K562 (cell line): ENCODE data around the gene ZNF219. TPM values are rescaled to one million over a fixed set of nuclear protein-coding genes. Genes with fewer than 3 reads are reported as not detected.

Source experiments
- ATAC-seq: fragments of 200-7000 bp; cut with Tn5 transposase; 3 replicates; pipeline ENCODE4 v1.9.1; 2020; ENCODE audit warnings: moderate library complexity
- BruUV-seq: library from RNA; stranded (reverse); fragments of 400-500 nt; replicated peaks from 2 replicates; lab custom pipeline; 2021; lab: Mats Ljungman, UMichigan
- CTCF ChIA-PET: fragments of 300-600 bp; formaldehyde crosslinking; extraction: SDS; loops from one replicate; lab custom pipeline; 2021; ENCODE audit warnings: low intra/inter-chr PET ratio; lab: Yijun Ruan, JAX
- POLR2A ChIA-PET: fragments of 300-600, 350-650 bp; sonication (Branson Sonifier 250); formaldehyde crosslinking; extraction: SDS; loops from one replicate; lab custom pipeline; 2021; ENCODE audit warnings: antibody characterized with exemption, inconsistent platforms; lab: Yijun Ruan, JAX
- DNase-seq, 4 experiments: peaks; one replicate each; pipeline versions ENCODE4 v3.0.0 to v3.0.0-alpha.2; 2011 to 2018; ENCODE audit warnings: low spot score in 3 of 4, mixed read lengths in 3 of 4; ENCODE audit errors: extremely low read depth in 1 of 4
- FAIRE-seq: peaks from 2 replicates; lab custom pipeline; 2011; peaks lifted over from hg19 to GRCh38; lab: Jason Lieb, UNC
- H2AFZ ChIP-seq: 2 replicates; pipeline ENCODE4 v1.6.0; 2011; ENCODE audit warnings: low read depth, low read length, control low read depth, inconsistent platforms
- H3K27ac ChIP-seq: fragments of 200-600 bp; 3 replicates; pipeline ENCODE4 v1.8.0; 2011; ENCODE audit warnings: low read depth, mild to moderate bottlenecking, control low read depth, inconsistent platforms, low read length, moderate library complexity, mixed read lengths; ENCODE audit errors: extremely low read depth
- H3K27me3 ChIP-seq, 2 experiments: fragments of 300-600 bp in 1 of 2; 2 replicates in 1 of 2; 3 replicates in 1 of 2; pipeline versions ENCODE4 v1.6.0 to v1.8.0; 2011; ENCODE audit warnings: inconsistent platforms in 2 of 2, low read length in 2 of 2, mild to moderate bottlenecking in 1 of 2, mixed read lengths in 1 of 2, moderate library complexity in 1 of 2; ENCODE audit not compliant: control insufficient read depth in 2 of 2, insufficient read depth in 2 of 2
- H3K36me3 ChIP-seq: fragments of 300-600 bp; 3 replicates; pipeline ENCODE4 v1.8.0; 2011; ENCODE audit warnings: mild to moderate bottlenecking, low read length, inconsistent platforms; ENCODE audit not compliant: control insufficient read depth, insufficient read depth
- H3K4me1 ChIP-seq, 2 experiments: fragments of 200-600 bp in 1 of 2; replicated peaks in 1 of 2; 2 replicates in 1 of 2; 3 replicates in 1 of 2; pipeline versions ENCODE4 v1.5.1 to v1.8.0; 2011; ENCODE audit warnings: inconsistent platforms in 2 of 2, low read length in 2 of 2, mild to moderate bottlenecking in 1 of 2, mixed read lengths in 1 of 2, moderate library complexity in 1 of 2; ENCODE audit not compliant: control insufficient read depth in 2 of 2, insufficient read depth in 2 of 2
- H3K4me2 ChIP-seq: 2 replicates; pipeline ENCODE4 v1.6.1; 2011; ENCODE audit warnings: low read length, control low read depth, inconsistent platforms, mixed read lengths; ENCODE audit not compliant: insufficient read depth
- H3K4me3 ChIP-seq: fragments of 200-600 bp; sonication (generic), shearing (Covaris generic); 2 replicates; pipeline ENCODE4 v1.5.1; 2016; ENCODE audit warnings: control low read depth, inconsistent platforms
- H3K79me2 ChIP-seq: fragments of 200-600 bp; 3 replicates; pipeline ENCODE4 v1.8.0; 2011; ENCODE audit warnings: low read length, inconsistent platforms; ENCODE audit not compliant: control insufficient read depth, insufficient read depth
- H3K9ac ChIP-seq, 2 experiments: 2 replicates each; pipeline versions ENCODE4 v1.6.0 to v1.6.1; 2011; ENCODE audit warnings: low read depth in 2 of 2, low read length in 2 of 2, control low read depth in 1 of 2, inconsistent platforms in 1 of 2, mild to moderate bottlenecking in 1 of 2, mixed read lengths in 1 of 2; ENCODE audit not compliant: insufficient read depth in 1 of 2
- H3K9me1 ChIP-seq: one replicate; pipeline ENCODE4 v1.6.0; 2011; ENCODE audit warnings: inconsistent platforms, mild to moderate bottlenecking, low read length, moderate library complexity; ENCODE audit not compliant: control insufficient read depth, insufficient read depth
- H3K9me3 ChIP-seq: replicated peaks from 2 replicates; pipeline ENCODE4 v1.5.1; 2011; ENCODE audit warnings: low read depth, low read length, inconsistent platforms; ENCODE audit not compliant: control insufficient read depth, insufficient read depth
- H4K20me1 ChIP-seq: replicated peaks from 2 replicates; pipeline ENCODE4 v1.6.1; 2011; ENCODE audit warnings: low read length, inconsistent platforms, mixed read lengths; ENCODE audit not compliant: control insufficient read depth, insufficient read depth
- AFF1 ChIP-seq, 2 experiments: fragments of 450-650 bp; IDR thresholded peaks; 2 replicates each; pipeline ENCODE4 v1.6.1; 2018; ENCODE audit warnings: mild to moderate bottlenecking in 2 of 2, low read depth in 1 of 2; ENCODE audit not compliant: partially characterized antibody in 2 of 2
- CEBPG ChIP-seq, 3 experiments: fragments of 200-800 bp in 1 of 3; sonication (Bioruptor generic) in 1 of 3; sonication (generic) in 1 of 3; formaldehyde crosslinking in 1 of 3; IDR thresholded peaks in 2 of 3; conservative IDR thresholded peaks in 1 of 3; 2 replicates each; pipeline versions ENCODE4 v1.6.1 to v1.8.0; 2016 to 2022; ENCODE audit warnings: missing compliant biosample characterization in 2 of 3, missing genetic modification characterization in 2 of 3, mild to moderate bottlenecking in 1 of 3, missing genetic modification reagents in 1 of 3
- IRF9 ChIP-seq: fragments of 450-650 bp; IDR thresholded peaks from 2 replicates; pipeline ENCODE4 v1.6.1; 2016; ENCODE audit warnings: missing biosample characterization, missing genetic modification characterization
- JUNB ChIP-seq: fragments of 450-650 bp; formaldehyde crosslinking; conservative IDR thresholded peaks from 2 replicates; pipeline ENCODE4 v1.4.0; 2020; ENCODE audit warnings: mild to moderate bottlenecking
- MYBL2 ChIP-seq, 2 experiments: fragments of 450-650 bp in 1 of 2; sonication (generic) in 1 of 2; formaldehyde crosslinking in 1 of 2; IDR thresholded peaks; 2 replicates each; pipeline versions ENCODE4 v1.6.1 to v1.8.1; 2017 to 2022; ENCODE audit warnings: borderline replicate concordance in 1 of 2, inconsistent platforms in 1 of 2, low read depth in 1 of 2, mild to moderate bottlenecking in 1 of 2, missing genetic modification reagents in 1 of 2, moderate library complexity in 1 of 2
- NR3C1 ChIP-seq: sonication (generic); formaldehyde crosslinking; IDR thresholded peaks from 2 replicates; pipeline ENCODE4 v1.8.1; 2022; ENCODE audit warnings: missing genetic modification reagents
- TAF15 ChIP-seq: fragments of 200-400 bp; formaldehyde crosslinking; IDR thresholded peaks from 2 replicates; pipeline ENCODE4 v1.6.1; 2017; ENCODE audit warnings: mild to moderate bottlenecking, low read depth, low read length, moderate library complexity
- VEZF1 ChIP-seq: fragments of 200-800 bp; sonication (Bioruptor generic); IDR thresholded peaks from 2 replicates; pipeline ENCODE4 v1.6.1; 2017; ENCODE audit warnings: missing genetic modification characterization, missing compliant biosample characterization
- ZBTB7A ChIP-seq: IDR thresholded peaks from 2 replicates; pipeline ENCODE4 v1.6.1; 2011; ENCODE audit warnings: low read depth, mild to moderate bottlenecking, low read length, moderate library complexity, borderline replicate concordance; ENCODE audit not compliant: control insufficient read depth
- ZFPM2 ChIP-seq: fragments of 250-450 bp; sonication (Bioruptor Pico); IDR thresholded peaks from 2 replicates; pipeline ENCODE4 v1.5.1; 2022; ENCODE audit warnings: mild to moderate bottlenecking
- ZNF121 ChIP-seq: sonication (generic); formaldehyde crosslinking; conservative IDR thresholded peaks from 2 replicates; pipeline ENCODE4 v1.8.0; 2022; ENCODE audit warnings: missing genetic modification reagents
- ZNF551 ChIP-seq: fragments of 250-450 bp; sonication (Bioruptor Pico); IDR thresholded peaks from 2 replicates; pipeline ENCODE4 v1.5.0; 2021; ENCODE audit warnings: mild to moderate bottlenecking, moderate library complexity
- ZNF707 ChIP-seq: fragments of 250-450 bp; sonication (Bioruptor Pico); conservative IDR thresholded peaks from 2 replicates; pipeline ENCODE4 v1.8.0; 2022; ENCODE audit warnings: inconsistent platforms, mild to moderate bottlenecking, moderate library complexity
- ZNF75A ChIP-seq: fragments of 450-650 bp; formaldehyde crosslinking; IDR thresholded peaks from 2 replicates; pipeline ENCODE4 v1.4.0; 2020; ENCODE audit warnings: mild to moderate bottlenecking
- WGBS: fragments of 100-300 bp; shearing (Covaris generic); methylation state at CpG from one replicate; pipeline ENCODE4 v1.1.6; 2016; ENCODE audit warnings: low coverage, mixed read lengths; ENCODE audit not compliant: insufficient coverage; ENCODE audit errors: missing lambda C conversion rate; 5-methylcytosine and 5-hydroxymethylcytosine counted together
- in situ Hi-C: fragments of 300-500 bp; cut with MboI; formaldehyde crosslinking; loops from 4 replicates; pipeline ENCODE4 v1.15.0; 2018; ENCODE audit warnings: inconsistent platforms, mixed read lengths
- intact Hi-C: fragments of 100-400 bp; cut with micrococcal nuclease; formaldehyde crosslinking; loops from 2 replicates; pipeline ENCODE4 v1.14.2; 2022
- polyA plus RNA-seq, 8 experiments: library from polyadenylated mRNA; depleted of rRNA in 4 of 8; stranded (reverse) in 5 of 8; unstranded in 3 of 8; fragments of >200 nt; fragmentation: Nextera tagmentation in 2 of 8; fragmentation: Illumina TruSeq in 1 of 8; extraction: Ambion mirVana in 2 of 8; extraction: Trizol in 1 of 8; gene quantifications; 2 replicates each; pipeline versions ENCODE4 v1.2.1 to v1.2.3, GENCODE V29; 2011 to 2014; ENCODE audit warnings: inconsistent platforms in 1 of 8, missing spikeins in 1 of 8
- total RNA-seq, 7 experiments: library from RNA; depleted of rRNA in 6 of 7; stranded (reverse); fragments of >200 nt in 6 of 7; fragmentation: Illumina TruSeq in 2 of 7; extraction: Trizol in 2 of 7; gene quantifications; 2 replicates each; pipeline versions ENCODE4 v1.2.1 to v1.2.3, GENCODE V29; 2011 to 2021; ENCODE audit warnings: low replicate concordance in 1 of 7

The ZNF219 gene
- total and polyA plus RNA-seq, 9 of the 15 experiments (the other 6 are each of a cell fraction or from before 2014, with no cell fraction given), result 0.29 to 10.6 (median 2.8) TPM

GRCh38 chr14:21056520-21057163 lies 41.8 kb downstream of the ZNF219 start:
- intact Hi-C loops (no loop called here), in situ Hi-C loops (no loop called here)
- Histone ChIP-seq H3K4me3 (no peak overlapping the region), H3K36me3 (no peaks in the 10 kb centered on the region), H4K20me1 (no peaks in the 10 kb centered on the region), H3K9me3 (no peaks in the 10 kb centered on the region), H3K27ac (no peak overlapping the region), H3K4me1 (no peaks in the 10 kb centered on the region; a peak in 1 of 5 replicates), H3K9me1 (no peaks in the 10 kb centered on the region), H3K79me2 (no peaks in the 10 kb centered on the region), H2AFZ (peak overlapping the region; percentile 9; the same call in 1 of the 2 replicates), H3K27me3 (no peaks in the 10 kb centered on the region), H3K4me2 (no peak overlapping the region), H3K9ac (no peak overlapping the region)
- CTCF ChIA-PET, result no interaction called here
- DNase-seq (no peak), FAIRE-seq (no peak), ATAC-seq (no peak)
- POLR2A ChIA-PET, result interaction anchor here (1.2 to 1.7 kb wide), 2 partner anchors 10 to 38 kb away, joined by 3 to 5 read pairs; no protein-coding TSS in a partner anchor
- no TSS peak for BruUV-seq
- WGBS, result 56% methylated on average over 9 of the region's 10 CpGs
- no peak for TF ChIP-seq IRF9 (tag)
- no peak for TF ChIP-seq ZNF551
- no peak for TF ChIP-seq ZFPM2
- TF ChIP-seq TAF15, result no peak
- TF ChIP-seq ZBTB7A, result no peak
- TF ChIP-seq CEBPG (CRISPR knock-in tag; IDR thresholded peaks at IDR 0.05), result no peak
- TF ChIP-seq CEBPG (tag; conservative IDR thresholded peaks at IDR 0.05 in 1 of 2, IDR thresholded peaks at IDR 0.05 in 1 of 2), result no peak
- TF ChIP-seq VEZF1 (CRISPR knock-in tag), result no peak
- no peak for TF ChIP-seq ZNF121 (CRISPR knock-in tag)
- TF ChIP-seq JUNB, result no peak
- no peak for TF ChIP-seq ZNF75A (CRISPR knock-in tag)
- TF ChIP-seq AFF1 (IDR thresholded peaks at IDR 0.05; ENCODE audit: low read depth in 1 of 2, partially characterized antibody in 2 of 2), result no peak
- TF ChIP-seq MYBL2 (IDR thresholded peaks at IDR 0.05; ENCODE audit: low read depth), result no peak
- no peak for TF ChIP-seq MYBL2 (CRISPR knock-in tag; IDR thresholded peaks at IDR 0.05; ENCODE audit: borderline replicate concordance)
- no peak for TF ChIP-seq ZNF707 (CRISPR knock-in tag)
- TF ChIP-seq NR3C1 (CRISPR knock-in tag), result no peak
